Progenitor cell of endocrine pancreas (in vitro differentiated cells): ENCODE measurements around the gene PCDH12. TPM values are rescaled to one million over a fixed set of nuclear protein-coding genes. Genes with fewer than 3 reads are reported as not detected.
A peak's percentile ranks its signal among the peaks of the same experiment; 100 is the strongest.

Source experiments
- DNase-seq: peaks from one replicate; pipeline ENCODE4 v3.0.0; 2021; ENCODE audit warnings: low spot score; ENCODE audit not compliant: unreplicated experiment
- H3K27ac Mint-ChIP-seq: 2 replicates; pipeline ENCODE4 v1.8.0; 2021; ENCODE audit warnings: mild to moderate bottlenecking, moderate library complexity, mixed read lengths
- H3K27me3 Mint-ChIP-seq: 2 replicates; pipeline ENCODE4 v1.8.0; 2021; ENCODE audit warnings: mixed read lengths
- H3K36me3 Mint-ChIP-seq: 2 replicates; pipeline ENCODE4 v1.8.0; 2022; ENCODE audit warnings: mixed read lengths; ENCODE audit not compliant: insufficient read depth
- H3K4me1 Mint-ChIP-seq: 2 replicates; pipeline ENCODE4 v1.8.0; 2021; ENCODE audit warnings: low read depth, mixed read lengths
- H3K4me3 Mint-ChIP-seq: 2 replicates; pipeline ENCODE4 v1.8.0; 2021; ENCODE audit warnings: low read depth, mild to moderate bottlenecking, moderate library complexity, mixed read lengths
- H3K9me3 Mint-ChIP-seq: 2 replicates; pipeline ENCODE4 v1.8.0; 2021; ENCODE audit warnings: low read depth, mixed read lengths
- total RNA-seq: library from RNA; stranded (reverse); gene quantifications from 2 replicates; pipeline ENCODE4 v1.2.1, GENCODE V29; 2021
- TF ChIP-seq, protein P1 (sequence below): fragments of 200-600 bp; sonication (generic); IDR thresholded peaks from one replicate; pipeline ENCODE4 v1.5.0; 2021; ENCODE audit warnings: antibody characterized with exemption, mild to moderate bottlenecking; ENCODE audit not compliant: unreplicated experiment

The PCDH12 gene
- total RNA-seq, 1 donor from 2014 or later = not detected

DNA sequence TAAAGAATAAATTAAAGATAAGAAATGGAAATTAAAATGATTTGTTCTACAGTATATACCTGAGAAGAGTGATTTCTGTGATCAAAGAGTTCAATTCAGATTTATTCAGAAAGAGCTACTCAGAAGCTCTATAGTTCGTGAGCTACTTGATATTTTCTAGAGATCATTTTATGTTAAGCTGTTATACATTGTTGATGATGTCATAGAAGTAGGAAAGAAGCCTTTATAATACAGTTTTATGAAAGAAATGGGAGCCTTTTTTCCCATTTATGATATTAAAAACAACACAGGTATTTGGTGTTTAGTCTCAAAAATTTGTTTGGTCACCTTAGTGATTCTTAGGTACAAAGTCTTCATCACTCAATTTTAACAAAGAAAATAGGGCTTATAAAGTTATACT lies 31.7 kb upstream of the PCDH12 start:
- H3K27ac Mint-ChIP-seq = no peak overlapping the region
- peaks cover 32% of the 10 kb centered on the region for H3K36me3 Mint-ChIP-seq
- TF ChIP-seq, protein P1, sequence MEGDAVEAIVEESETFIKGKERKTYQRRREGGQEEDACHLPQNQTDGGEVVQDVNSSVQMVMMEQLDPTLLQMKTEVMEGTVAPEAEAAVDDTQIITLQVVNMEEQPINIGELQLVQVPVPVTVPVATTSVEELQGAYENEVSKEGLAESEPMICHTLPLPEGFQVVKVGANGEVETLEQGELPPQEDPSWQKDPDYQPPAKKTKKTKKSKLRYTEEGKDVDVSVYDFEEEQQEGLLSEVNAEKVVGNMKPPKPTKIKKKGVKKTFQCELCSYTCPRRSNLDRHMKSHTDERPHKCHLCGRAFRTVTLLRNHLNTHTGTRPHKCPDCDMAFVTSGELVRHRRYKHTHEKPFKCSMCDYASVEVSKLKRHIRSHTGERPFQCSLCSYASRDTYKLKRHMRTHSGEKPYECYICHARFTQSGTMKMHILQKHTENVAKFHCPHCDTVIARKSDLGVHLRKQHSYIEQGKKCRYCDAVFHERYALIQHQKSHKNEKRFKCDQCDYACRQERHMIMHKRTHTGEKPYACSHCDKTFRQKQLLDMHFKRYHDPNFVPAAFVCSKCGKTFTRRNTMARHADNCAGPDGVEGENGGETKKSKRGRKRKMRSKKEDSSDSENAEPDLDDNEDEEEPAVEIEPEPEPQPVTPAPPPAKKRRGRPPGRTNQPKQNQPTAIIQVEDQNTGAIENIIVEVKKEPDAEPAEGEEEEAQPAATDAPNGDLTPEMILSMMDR = no peak

DNA sequence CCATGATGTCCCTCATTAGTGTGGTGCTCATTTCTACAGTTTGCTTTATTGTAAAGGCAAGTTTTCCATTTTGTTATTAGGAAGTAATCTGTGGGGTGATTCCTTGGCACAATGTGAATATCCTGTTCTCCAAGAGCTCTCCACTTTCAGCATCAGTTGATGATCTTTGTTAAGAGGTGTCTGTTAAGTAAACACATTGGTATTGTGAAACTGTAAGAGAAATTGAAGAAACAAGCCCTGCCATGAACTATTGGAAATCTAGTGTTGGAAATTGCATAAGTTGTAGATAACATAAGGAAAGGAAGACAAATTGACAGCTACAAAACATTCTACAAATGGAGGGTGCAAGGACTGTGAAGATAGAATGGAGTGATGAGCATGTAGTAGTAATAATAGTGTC lies 28.1 kb upstream of the PCDH12 start:
- no peak for DNase-seq
- Mint-ChIP-seq H3K9me3 (no peaks in the 10 kb centered on the region), H3K27ac (no peak overlapping the region), H3K36me3 (peaks cover 36% of the 10 kb centered on the region), H3K27me3 (no peaks in the 10 kb centered on the region), H3K4me3 (no peak overlapping the region), H3K4me1 (peaks cover 13% of the 10 kb centered on the region)
- TF ChIP-seq, protein P1 = no peak

More for the DNA sequence above, 31.7 kb upstream of the PCDH12 start:
- Mint-ChIP-seq H3K9me3 (no peaks in the 10 kb centered on the region), H3K4me1 (peaks cover 10% of the 10 kb centered on the region), H3K4me3 (no peak overlapping the region), H3K27me3 (no peaks in the 10 kb centered on the region)
- DNase-seq = no peak

DNA sequence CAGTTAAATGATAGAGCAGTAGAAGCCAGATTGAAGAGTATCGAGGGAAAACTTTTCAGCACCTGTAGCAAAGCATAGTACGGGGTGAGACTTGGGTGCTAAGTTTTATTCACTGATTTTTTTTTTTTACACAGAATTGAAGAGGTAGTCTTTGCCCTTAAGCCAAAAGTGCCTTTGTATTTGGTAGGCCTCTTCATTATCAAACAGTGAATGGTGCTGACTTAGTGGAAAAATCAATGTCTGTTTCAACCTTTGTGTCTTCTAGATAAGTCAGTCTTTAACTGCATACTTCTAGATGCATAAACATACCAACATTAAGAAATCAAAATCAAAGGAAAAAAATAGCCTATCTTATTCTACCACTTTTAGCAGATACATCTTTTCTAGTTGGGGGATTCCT lies 24.6 kb upstream of the PCDH12 start:
- no peak for DNase-seq
- Mint-ChIP-seq H3K9me3 (no peaks in the 10 kb centered on the region), H3K36me3 (peaks cover 43% of the 10 kb centered on the region), H3K4me3 (no peak overlapping the region), H3K4me1 (peaks cover 16% of the 10 kb centered on the region), H3K27me3 (no peaks in the 10 kb centered on the region), H3K27ac (peak overlapping the region; percentile 86)
- TF ChIP-seq, protein P1 = no peak

DNA sequence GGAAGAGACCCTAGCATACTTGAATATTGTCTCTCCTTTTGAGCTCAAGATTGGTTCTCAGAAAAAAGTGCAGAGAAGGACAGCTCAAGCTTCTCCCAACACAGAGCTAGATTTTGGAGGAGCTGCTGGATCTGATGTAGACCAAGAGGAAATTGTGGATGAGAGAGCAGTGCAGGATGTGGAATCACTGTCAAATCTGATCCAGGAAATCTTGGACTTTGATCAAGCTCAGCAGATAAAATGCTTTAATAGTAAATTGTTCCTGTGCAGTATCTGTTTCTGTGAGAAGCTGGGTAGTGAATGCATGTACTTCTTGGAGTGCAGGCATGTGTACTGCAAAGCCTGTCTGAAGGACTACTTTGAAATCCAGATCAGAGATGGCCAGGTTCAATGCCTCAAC lies 20.4 kb upstream of the PCDH12 start:
- Mint-ChIP-seq H3K4me1 (peaks cover 18% of the 10 kb centered on the region), H3K27ac (no peak overlapping the region), H3K4me3 (no peak overlapping the region), H3K36me3 (peaks cover 41% of the 10 kb centered on the region), H3K27me3 (no peaks in the 10 kb centered on the region), H3K9me3 (no peaks in the 10 kb centered on the region)
- no peak for DNase-seq
- TF ChIP-seq, protein P1 = no peak

DNA sequence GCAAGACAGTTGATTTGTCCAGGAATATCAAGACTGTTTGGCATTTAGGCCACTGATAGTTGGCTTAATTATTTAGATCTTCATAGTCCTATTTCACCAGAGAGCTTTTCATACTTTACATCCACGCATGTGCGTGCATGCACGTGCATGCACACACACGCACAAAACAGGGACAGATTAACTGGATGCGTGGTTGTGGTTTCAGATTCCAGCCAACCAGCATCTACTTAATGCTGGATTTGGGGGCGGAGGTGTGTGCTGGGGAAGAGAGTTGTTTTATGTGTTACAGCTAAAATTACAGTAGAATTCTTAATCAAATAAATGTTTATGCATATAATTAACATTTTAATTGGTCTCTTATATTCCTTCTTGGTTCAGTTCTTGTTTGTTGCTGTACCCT lies 18.2 kb upstream of the PCDH12 start:
- Mint-ChIP-seq H3K4me1 (peaks cover 5% of the 10 kb centered on the region), H3K9me3 (no peaks in the 10 kb centered on the region), H3K36me3 (peaks cover 36% of the 10 kb centered on the region)

More for the DNA sequence above, 18.2 kb upstream of the PCDH12 start:
- no peaks in the 10 kb centered on the region for H3K27me3 Mint-ChIP-seq
- TF ChIP-seq, protein P1 = no peak
- H3K4me3 Mint-ChIP-seq = no peak overlapping the region
- H3K27ac Mint-ChIP-seq = no peak overlapping the region
- DNase-seq = no peak
